GM23338 (cell line): ENCODE data around the gene TKFC. TPM values are rescaled to one million over a fixed set of nuclear protein-coding genes. Genes with fewer than 3 reads are reported as not detected.

Source experiments
- ATAC-seq: fragments of 200-7000 bp; cut with Tn5 transposase; 3 replicates; pipeline ENCODE4 v1.9.1; 2020
- DNase-seq: peaks from one replicate; pipeline ENCODE4 v3.0.0-alpha.2; 2015; ENCODE audit warnings: low spot score
- H2AFZ ChIP-seq: fragments of 200-600 bp; sonication (generic); 2 replicates; pipeline ENCODE4 v1.8.0; 2016; ENCODE audit warnings: antibody characterized with exemption, mild to moderate bottlenecking, moderate library complexity
- H3F3A ChIP-seq: fragments of 200-600 bp; sonication (generic); replicated peaks from 2 replicates; pipeline ENCODE4 v1.8.0; 2017; ENCODE audit warnings: antibody characterized with exemption, mixed run types, low read depth
- H3K27ac ChIP-seq: fragments of 200-600 bp; sonication (generic); 2 replicates; pipeline ENCODE4 v1.6.1; 2016; ENCODE audit warnings: low read depth
- H3K27me3 ChIP-seq: fragments of 200-600 bp; sonication (generic); 2 replicates; pipeline ENCODE4 v1.8.0; 2016; ENCODE audit warnings: mild to moderate bottlenecking, mixed run types, moderate library complexity; ENCODE audit not compliant: insufficient read depth
- H3K36me3 ChIP-seq: fragments of 200-600 bp; sonication (generic); 2 replicates; pipeline ENCODE4 v1.8.0; 2016; ENCODE audit warnings: mild to moderate bottlenecking; ENCODE audit not compliant: insufficient read depth
- H3K4me1 ChIP-seq: fragments of 200-600 bp; sonication (generic); 2 replicates; pipeline ENCODE4 v1.8.0; 2016; ENCODE audit warnings: mild to moderate bottlenecking, moderate library complexity; ENCODE audit not compliant: insufficient read depth
- H3K4me2 ChIP-seq: fragments of 200-600 bp; sonication (generic); 2 replicates; pipeline ENCODE4 v1.7.1; 2017; ENCODE audit warnings: mixed run types
- H3K4me3 ChIP-seq: fragments of 200-600 bp; sonication (generic); 2 replicates; pipeline ENCODE4 v1.6.1; 2016; ENCODE audit warnings: mixed run types
- H3K79me2 ChIP-seq: fragments of 200-600 bp; sonication (generic); replicated peaks from 2 replicates; pipeline ENCODE4 v1.8.0; 2017; ENCODE audit warnings: mild to moderate bottlenecking; ENCODE audit not compliant: insufficient read depth
- H3K9me2 ChIP-seq: fragments of 200-600 bp; sonication (generic); 2 replicates; pipeline ENCODE4 v1.8.0; 2017; ENCODE audit not compliant: insufficient read depth
- H4K20me1 ChIP-seq: fragments of 200-600 bp; sonication (generic); replicated peaks from 2 replicates; pipeline ENCODE4 v1.8.0; 2017; ENCODE audit warnings: mild to moderate bottlenecking; ENCODE audit not compliant: insufficient read depth
- H3K27ac Mint-ChIP-seq: 2 replicates; pipeline ENCODE4 v1.8.0; 2020; ENCODE audit warnings: inconsistent platforms, mild to moderate bottlenecking, moderate library complexity, mixed read lengths
- H3K27me3 Mint-ChIP-seq: 3 replicates; pipeline ENCODE4 v1.8.0; 2022; ENCODE audit warnings: low read depth, mild to moderate bottlenecking, moderate library complexity, mixed read lengths, inconsistent platforms; ENCODE audit not compliant: insufficient read depth, poor library complexity
- H3K36me3 Mint-ChIP-seq: 3 replicates; pipeline ENCODE4 v1.8.0; 2021; ENCODE audit warnings: low read depth, mild to moderate bottlenecking, inconsistent platforms, moderate library complexity, mixed read lengths
- H3K4me1 Mint-ChIP-seq: 3 replicates; pipeline ENCODE4 v1.8.0; 2020; ENCODE audit warnings: mild to moderate bottlenecking, inconsistent platforms, mixed read lengths
- H3K4me3 Mint-ChIP-seq: 3 replicates; pipeline ENCODE4 v1.8.0; 2021; ENCODE audit warnings: moderate library complexity, mild to moderate bottlenecking, inconsistent platforms, mixed read lengths
- H3K9me3 Mint-ChIP-seq: 3 replicates; pipeline ENCODE4 v1.8.0; 2020; ENCODE audit warnings: moderate library complexity, mild to moderate bottlenecking, inconsistent platforms, mixed read lengths
- CREB1 ChIP-seq: fragments of 250-450 bp; sonication (Bioruptor Pico); IDR thresholded peaks from 2 replicates; pipeline ENCODE4 v1.5.0; 2020; ENCODE audit warnings: low read depth, mild to moderate bottlenecking, moderate library complexity
- CTCF ChIP-seq, 2 experiments: fragments of 200-600 bp in 1 of 2; sonication (generic) in 1 of 2; conservative IDR thresholded peaks; 2 replicates each; pipeline versions ENCODE4 v1.5.1 to v1.6.1; 2016 to 2017; ENCODE audit warnings: antibody characterized with exemption in 2 of 2, low read depth in 2 of 2, mild to moderate bottlenecking in 2 of 2, moderate library complexity in 1 of 2
- ETS1 ChIP-seq: IDR thresholded peaks from 2 replicates; pipeline ENCODE4 v1.6.1; 2016; ENCODE audit warnings: antibody characterized with exemption
- EZH2 ChIP-seq: fragments of 200-600 bp; sonication (generic); IDR thresholded peaks from one replicate; pipeline ENCODE4 v1.8.0; 2017; ENCODE audit warnings: antibody characterized with exemption, mild to moderate bottlenecking, low read depth; ENCODE audit not compliant: unreplicated experiment
- EZH2phosphoT487 ChIP-seq: fragments of 200-600 bp; sonication (generic); IDR thresholded peaks from one replicate; pipeline ENCODE4 v1.8.1; 2018; ENCODE audit warnings: antibody characterized with exemption; ENCODE audit not compliant: unreplicated experiment
- JUNB ChIP-seq: IDR thresholded peaks from one replicate; pipeline ENCODE4 v1.6.1; 2016; ENCODE audit warnings: antibody characterized with exemption; ENCODE audit not compliant: unreplicated experiment
- NANOG ChIP-seq: IDR thresholded peaks from 2 replicates; pipeline ENCODE4 v1.6.1; 2016; ENCODE audit warnings: antibody characterized with exemption, borderline replicate concordance
- POLR2AphosphoS5 ChIP-seq: IDR thresholded peaks from 2 replicates; pipeline ENCODE4 v1.6.1; 2016; ENCODE audit warnings: antibody characterized with exemption, low read depth
- REST ChIP-seq: IDR thresholded peaks from one replicate; pipeline ENCODE4 v1.6.1; 2018; ENCODE audit warnings: antibody characterized with exemption; ENCODE audit not compliant: unreplicated experiment
- STAT1 ChIP-seq: IDR thresholded peaks from one replicate; pipeline ENCODE4 v1.6.1; 2016; ENCODE audit warnings: antibody characterized with exemption; ENCODE audit not compliant: unreplicated experiment
- ZNF114 ChIP-seq: fragments of 250-450 bp; sonication (Bioruptor Pico); IDR thresholded peaks from 2 replicates; pipeline ENCODE4 v1.5.0; 2020; ENCODE audit warnings: mild to moderate bottlenecking, moderate library complexity
- ZNF331 ChIP-seq: fragments of 250-450 bp; sonication (Bioruptor Pico); IDR thresholded peaks from 2 replicates; pipeline ENCODE4 v1.5.0; 2020; ENCODE audit warnings: low read depth, mild to moderate bottlenecking, moderate library complexity
- ZNF462 ChIP-seq: fragments of 250-450 bp; sonication (Bioruptor Pico); IDR thresholded peaks from 2 replicates; pipeline ENCODE4 v1.5.0; 2020; ENCODE audit warnings: mild to moderate bottlenecking, moderate library complexity
- polyA plus RNA-seq: library from polyadenylated mRNA; unstranded; fragments of >200 nt; fragmentation: Nextera tagmentation; extraction: Ambion mirVana; gene quantifications from 2 replicates; pipeline ENCODE4 v1.2.1, GENCODE V29; 2016
- total RNA-seq: library from RNA; depleted of rRNA; stranded (reverse); fragments of >200 nt; shearing (Covaris generic); gene quantifications from 2 replicates; pipeline ENCODE4 v1.2.3, GENCODE V29; 2014

The TKFC gene
- total and polyA plus RNA-seq, 2 experiments from 2014 or later = 21.7 to 46.9 TPM

- Histone ChIP-seq H3K9me2 (no peaks in the 10 kb centered on the region), H3K79me2 (peaks cover 36% of the 10 kb centered on the region), H3K27ac (peak within 1 kb of the TSS; percentile 100), H4K20me1 (peaks cover 8% of the 10 kb centered on the region; the same call in 1 of the 2 replicates), H3K4me2 (peak within 1 kb of the TSS; percentile 97), H3F3A (peaks cover 10% of the 10 kb centered on the region; the same call in 1 of the 2 replicates), H3K27me3 (no peaks in the 10 kb centered on the region), H3K4me1 (peaks cover 11% of the 10 kb centered on the region), H3K36me3 (peaks cover 22% of the 10 kb centered on the region), H2AFZ (peak within 1 kb of the TSS; percentile 97), H3K4me3 (peak within 1 kb of the TSS; percentile 86)
- TF ChIP-seq STAT1 (no peak), ZNF331 (CRISPR knock-in tag) (no peak), EZH2phosphoT487 (no peak), ETS1 (peak; percentile 20; the same call in 1 of the 2 replicates), JUNB (no peak), ZNF114 (CRISPR knock-in tag) (no peak), REST (peak; percentile 4), CREB1 (CRISPR knock-in tag) (peak; percentile 8; the same call in 1 of the 2 replicates), EZH2 (no peak), ZNF462 (no peak), NANOG (no peak), CTCF (conservative IDR thresholded peaks at IDR 0.05; ENCODE audit: low read depth in 2 of 2) (no peak), POLR2AphosphoS5 (peak; percentile 92)
- Mint-ChIP-seq H3K4me3 (peak within 1 kb of the TSS; percentile 99), H3K9me3 (no peaks in the 10 kb centered on the region), H3K36me3 (peaks cover 39% of the 10 kb centered on the region), H3K4me1 (peaks cover 17% of the 10 kb centered on the region), H3K27me3 (peaks cover 8% of the 10 kb centered on the region), H3K27ac (peak within 1 kb of the TSS; percentile 98)
- DNase-seq = peak; percentile 97
- ATAC-seq = peak; percentile 95
Observed at GRCh38 chr11:61361741-61362541, 28.9 kb downstream of the TKFC start, which contains the start of the genes CYB561A3 and TMEM138. Gene CYB561A3, minus strand, starts transcription at chr11:61361882. Its CDS starts 5,169 bp downstream, at chr11:61356713. Gene TMEM138, plus strand, starts transcription at chr11:61362374. Its CDS starts 2,017 bp downstream, at chr11:61364391.
